ENCODE results near the gene SMIM43.
"Not testable (repeated sequence)": the region's sequence is repeated elsewhere in the genome, so short reads cannot be mapped to it uniquely, and the experiment has no call there.

SMIM43 gene

GRCh38 chr4:121767166-121767565, 2.2 kb upstream of the SMIM43 start:
- TF ChIP-seq ZFX (IDR thresholded peaks at IDR 0.05; ENCODE audit: borderline replicate concordance) (no peak), CTCF (IDR thresholded peaks at IDR 0.05) (no peak)
- no peak overlapping the region for H3K27ac ChIP-seq

GRCh38 chr4:121765971-121766538, 1.1 kb upstream of the SMIM43 start:
- no peak overlapping the region for H3K27ac ChIP-seq
- no peak for TF ChIP-seq CTCF (IDR thresholded peaks at IDR 0.05)
- no peak for TF ChIP-seq ZFX (IDR thresholded peaks at IDR 0.05; ENCODE audit: borderline replicate concordance)

GRCh38 chr4:121765368-121765705, 373 bp upstream of the SMIM43 start:
- TF ChIP-seq ZFX (IDR thresholded peaks at IDR 0.05; ENCODE audit: borderline replicate concordance) (no peak), CTCF (IDR thresholded peaks at IDR 0.05) (no peak)

GRCh38 chr4:121764303-121764701, 662 bp downstream of the SMIM43 start:
- H3K27ac ChIP-seq = no peak overlapping the region
- no peak for TF ChIP-seq CTCF (IDR thresholded peaks at IDR 0.05)
- no peak for TF ChIP-seq ZFX (IDR thresholded peaks at IDR 0.05; ENCODE audit: borderline replicate concordance)

More at GRCh38 chr4:121765368-121765705, 373 bp upstream of the SMIM43 start:
- no peak overlapping the region for H3K27ac ChIP-seq

GRCh38 chr4:121760205-121760604, 4.8 kb downstream of the SMIM43 start:
- H3K27ac ChIP-seq = no peak overlapping the region
- TF ChIP-seq CTCF (IDR thresholded peaks at IDR 0.05) (no peak), ZFX (IDR thresholded peaks at IDR 0.05; ENCODE audit: borderline replicate concordance) (no peak)

- H3K27ac ChIP-seq = no peak overlapping the region
- TF ChIP-seq CTCF (IDR thresholded peaks at IDR 0.05) (no peak), ZFX (IDR thresholded peaks at IDR 0.05; ENCODE audit: borderline replicate concordance) (no peak)
Observed at GRCh38 chr4:121758925-121759568, 5.9 kb downstream of the SMIM43 start.

- not testable (repeated sequence) for H3K27ac ChIP-seq
Observed at GRCh38 chr4:121752142-121752541, 12.8 kb downstream of the SMIM43 start.

GRCh38 chr4:121749225-121749624, 15.7 kb downstream of the SMIM43 start:
- H3K27ac ChIP-seq = no peak overlapping the region
- TF ChIP-seq ZFX (IDR thresholded peaks at IDR 0.05; ENCODE audit: borderline replicate concordance) = no peak
